Duodenal mucosa (tissue), 2 donors: ENCODE measurements around the gene SP2.

Experiments used
- H3K27ac ChIP-seq: one replicate; pipeline ENCODE4 v1.7.0; 2013; ENCODE audit warnings: low read depth, low read length
- H3K27me3 ChIP-seq, 2 donors: one replicate each; pipeline ENCODE4 v1.7.0; 2013; ENCODE audit warnings: low read length in 2 of 2, control low read depth in 1 of 2; ENCODE audit not compliant: insufficient read depth in 2 of 2, control insufficient read depth in 1 of 2
- H3K36me3 ChIP-seq, 2 donors: one replicate each; pipeline ENCODE4 v1.7.0; 2013; ENCODE audit warnings: low read length in 2 of 2, control low read depth in 1 of 2; ENCODE audit not compliant: insufficient read depth in 2 of 2, control insufficient read depth in 1 of 2
- H3K4me1 ChIP-seq, 2 donors: one replicate each; pipeline ENCODE4 v1.7.0; 2013; ENCODE audit warnings: low read length in 2 of 2, control low read depth in 1 of 2; ENCODE audit not compliant: insufficient read depth in 2 of 2, control insufficient read depth in 1 of 2
- H3K4me3 ChIP-seq, 2 donors: one replicate each; pipeline ENCODE4 v1.7.0; 2013; ENCODE audit warnings: low read length in 2 of 2, low read depth in 1 of 2
- H3K9ac ChIP-seq, 2 donors: one replicate each; pipeline ENCODE4 v1.7.0; 2013; ENCODE audit warnings: low read length in 2 of 2, low read depth in 1 of 2
- H3K9me3 ChIP-seq, 2 donors: one replicate each; pipeline ENCODE4 v1.7.0; 2013; ENCODE audit warnings: low read length in 2 of 2, control low read depth in 1 of 2; ENCODE audit not compliant: control insufficient read depth in 1 of 2

SP2 gene

DNA sequence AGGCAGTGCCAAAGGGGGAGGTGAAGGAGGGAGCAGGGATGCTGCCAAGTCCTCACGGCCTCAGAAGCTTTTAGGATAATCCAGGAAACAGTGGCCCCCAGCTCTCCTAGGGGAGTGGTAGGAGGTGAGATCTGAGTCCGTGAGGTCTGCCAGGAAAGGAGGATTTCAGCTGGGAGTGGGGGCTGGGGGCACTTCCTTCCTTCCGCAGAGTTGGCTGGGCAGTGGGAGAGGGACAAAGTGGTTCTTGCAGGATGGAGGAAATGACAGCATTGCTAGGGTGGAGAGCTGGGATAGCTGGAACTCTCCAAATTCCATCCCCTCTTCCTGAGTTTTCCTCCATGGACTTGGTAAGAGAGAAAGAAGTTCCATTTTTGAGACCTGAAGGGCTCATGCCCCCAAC lies 40.3 kb upstream of the SP2 start:
- H3K27me3 ChIP-seq, result peaks cover 55 to 56% of the 10 kb centered on the region in 2 donors
- no peak overlapping the region for H3K9ac ChIP-seq
- H3K4me1 ChIP-seq, result peaks cover 8 to 14% of the 10 kb centered on the region in 2 donors
- no peak overlapping the region for H3K4me3 ChIP-seq
- no peaks in the 10 kb centered on the region for H3K9me3 ChIP-seq
- H3K36me3 ChIP-seq, result no peaks in the 10 kb centered on the region
- no peak overlapping the region for H3K27ac ChIP-seq

GRCh38 chr17:47856830-47857229 lies 39.2 kb upstream of the SP2 start:
- Histone ChIP-seq H3K36me3 (no peaks in the 10 kb centered on the region), H3K9ac (no peak overlapping the region), H3K27me3 (peaks cover 53 to 54% of the 10 kb centered on the region in 2 donors), H3K4me1 (peaks cover 5 to 7% of the 10 kb centered on the region in 2 donors), H3K4me3 (no peak overlapping the region), H3K27ac (no peak overlapping the region), H3K9me3 (no peaks in the 10 kb centered on the region)

DNA sequence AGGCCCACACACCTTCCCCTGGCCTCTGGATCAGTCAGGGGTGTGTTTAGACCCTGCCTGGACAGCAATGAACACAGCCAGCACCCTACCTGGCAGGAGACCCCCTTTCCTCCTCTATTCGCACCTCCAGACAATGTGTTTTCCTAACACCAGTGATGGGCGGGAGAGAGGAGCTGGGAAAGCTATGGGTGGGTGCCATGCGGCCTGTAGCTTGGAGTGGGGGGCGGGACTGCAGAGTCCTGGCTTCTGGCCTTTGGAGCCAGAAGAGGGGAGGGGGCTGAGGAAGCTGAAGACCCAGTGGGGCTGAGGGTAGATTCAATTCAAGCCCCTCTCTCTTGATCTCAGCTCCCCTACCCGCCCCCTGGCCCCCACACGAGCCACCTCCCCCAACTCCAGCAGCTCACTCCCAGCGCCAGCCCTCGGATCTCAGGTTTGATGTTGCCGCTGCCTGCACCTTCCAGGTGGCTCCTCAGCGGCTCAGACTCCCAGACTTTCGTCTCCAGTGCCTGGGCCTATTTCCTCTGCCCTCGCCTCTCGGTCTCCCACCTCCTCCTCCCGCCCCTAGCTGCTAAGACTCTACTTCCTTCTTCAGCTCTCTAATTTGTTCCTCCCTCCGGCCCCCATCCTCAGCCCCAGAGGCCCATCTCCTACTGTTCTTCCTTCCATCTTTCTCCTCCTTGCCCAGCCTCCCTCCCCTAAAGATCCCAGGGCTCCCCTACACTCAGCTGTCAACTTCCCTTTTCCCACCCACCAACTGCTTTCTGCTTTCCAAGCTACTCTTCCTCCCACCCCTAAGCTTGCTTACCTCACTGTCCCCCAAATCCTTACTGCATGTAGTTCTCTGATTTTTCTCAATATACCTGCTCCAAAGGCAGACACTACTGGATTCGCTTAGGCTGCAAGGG lies 38.2 kb upstream of the SP2 start:
- Histone ChIP-seq H3K27me3 (peaks cover 44% of the 10 kb centered on the region in 2 donors), H3K4me1 (no peaks in the 10 kb centered on the region), H3K27ac (no peak overlapping the region), H3K4me3 (no peak overlapping the region), H3K36me3 (no peaks in the 10 kb centered on the region), H3K9ac (no peak overlapping the region), H3K9me3 (no peaks in the 10 kb centered on the region)

DNA sequence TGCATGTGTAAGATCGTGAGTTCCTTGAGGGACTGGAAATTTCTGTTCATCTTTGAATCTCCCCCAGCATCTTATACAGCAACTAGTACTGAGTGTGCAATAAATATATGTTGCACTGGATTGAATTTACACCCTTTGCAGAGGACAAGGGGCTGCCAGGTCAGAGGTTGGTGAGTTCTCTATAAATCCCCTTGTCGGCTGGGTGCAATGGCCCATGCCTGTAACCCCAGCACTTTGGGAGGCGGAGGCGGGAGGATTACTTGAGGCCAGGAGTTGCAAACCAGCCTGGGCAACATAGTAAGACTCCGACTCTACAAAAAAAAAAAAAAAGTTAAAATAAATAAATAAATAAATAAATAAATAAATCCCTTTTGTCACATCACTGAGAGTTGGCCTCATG lies 35.6 kb upstream of the SP2 start:
- no peaks in the 10 kb centered on the region for H3K36me3 ChIP-seq
- peaks cover 0 to 5% of the 10 kb centered on the region in 2 donors for H3K4me1 ChIP-seq
- no peak overlapping the region for H3K4me3 ChIP-seq
- H3K27me3 ChIP-seq, result peaks cover 18 to 19% of the 10 kb centered on the region in 2 donors
- no peak overlapping the region for H3K9ac ChIP-seq
- H3K27ac ChIP-seq, result no peak overlapping the region
- no peaks in the 10 kb centered on the region for H3K9me3 ChIP-seq

DNA sequence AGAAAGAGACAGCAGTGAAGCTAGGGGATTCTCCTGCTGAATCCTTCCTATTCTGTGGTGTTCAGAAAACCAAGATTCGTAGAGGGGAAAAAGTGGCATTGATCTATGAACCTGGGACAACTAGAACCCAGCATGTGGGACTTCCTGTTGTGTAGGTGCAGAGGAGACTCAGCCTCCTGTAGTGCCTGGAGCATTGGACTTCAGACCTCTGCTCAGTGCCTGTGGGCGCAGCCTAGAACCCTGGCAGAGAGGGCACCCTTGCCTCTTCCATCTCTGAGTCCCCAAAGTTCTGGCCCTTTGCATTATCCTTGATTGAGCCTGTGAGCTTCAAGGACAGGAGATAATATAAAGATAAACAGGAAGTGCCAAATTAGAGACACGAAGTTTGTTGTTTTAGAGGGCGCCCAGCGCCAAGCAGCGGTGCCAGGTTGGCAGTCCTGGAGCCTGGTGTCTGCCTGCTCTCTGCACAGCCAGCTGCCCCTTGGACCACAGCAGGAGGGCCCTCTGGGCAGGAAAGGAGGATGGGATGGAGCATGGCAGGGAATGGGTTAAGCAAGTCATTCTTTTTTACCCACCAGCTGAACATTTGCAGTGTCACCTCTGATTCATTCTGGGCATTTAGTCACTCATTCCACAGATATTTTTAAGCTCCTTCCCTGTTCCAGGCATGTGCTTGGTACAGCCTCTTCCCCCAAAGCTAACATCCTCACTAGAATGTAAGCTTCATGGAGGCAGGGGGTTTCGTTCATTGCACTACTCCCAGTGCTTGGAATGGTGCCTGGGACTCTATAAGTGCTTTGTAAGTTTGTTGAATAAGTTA lies 33.2 kb upstream of the SP2 start:
- Histone ChIP-seq H3K36me3 (no peaks in the 10 kb centered on the region), H3K27ac (no peak overlapping the region), H3K27me3 (peaks cover 4 to 6% of the 10 kb centered on the region in 2 donors), H3K4me3 (no peak overlapping the region), H3K4me1 (peaks cover 0 to 5% of the 10 kb centered on the region in 2 donors), H3K9ac (no peak overlapping the region), H3K9me3 (no peaks in the 10 kb centered on the region)

GRCh38 chr17:47864791-47865216 lies 31.2 kb upstream of the SP2 start:
- H3K36me3 ChIP-seq, result no peaks in the 10 kb centered on the region
- no peaks in the 10 kb centered on the region for H3K9me3 ChIP-seq
- H3K27ac ChIP-seq, result no peak overlapping the region
- H3K9ac ChIP-seq, result no peak overlapping the region
- H3K4me3 ChIP-seq, result no peak overlapping the region
- H3K27me3 ChIP-seq, result peaks cover 7 to 13% of the 10 kb centered on the region in 2 donors
- H3K4me1 ChIP-seq, result peaks cover 0 to 5% of the 10 kb centered on the region in 2 donors

- Histone ChIP-seq H3K9me3 (no peaks in the 10 kb centered on the region), H3K27me3 (peaks cover 19 to 26% of the 10 kb centered on the region in 2 donors), H3K9ac (no peak overlapping the region), H3K36me3 (no peaks in the 10 kb centered on the region), H3K4me1 (peaks cover 0 to 5% of the 10 kb centered on the region in 2 donors), H3K4me3 (no peak overlapping the region), H3K27ac (no peak overlapping the region)
These were observed 29.1 kb upstream of the SP2 start for GRCh38 chr17:47866941-47867340.

DNA sequence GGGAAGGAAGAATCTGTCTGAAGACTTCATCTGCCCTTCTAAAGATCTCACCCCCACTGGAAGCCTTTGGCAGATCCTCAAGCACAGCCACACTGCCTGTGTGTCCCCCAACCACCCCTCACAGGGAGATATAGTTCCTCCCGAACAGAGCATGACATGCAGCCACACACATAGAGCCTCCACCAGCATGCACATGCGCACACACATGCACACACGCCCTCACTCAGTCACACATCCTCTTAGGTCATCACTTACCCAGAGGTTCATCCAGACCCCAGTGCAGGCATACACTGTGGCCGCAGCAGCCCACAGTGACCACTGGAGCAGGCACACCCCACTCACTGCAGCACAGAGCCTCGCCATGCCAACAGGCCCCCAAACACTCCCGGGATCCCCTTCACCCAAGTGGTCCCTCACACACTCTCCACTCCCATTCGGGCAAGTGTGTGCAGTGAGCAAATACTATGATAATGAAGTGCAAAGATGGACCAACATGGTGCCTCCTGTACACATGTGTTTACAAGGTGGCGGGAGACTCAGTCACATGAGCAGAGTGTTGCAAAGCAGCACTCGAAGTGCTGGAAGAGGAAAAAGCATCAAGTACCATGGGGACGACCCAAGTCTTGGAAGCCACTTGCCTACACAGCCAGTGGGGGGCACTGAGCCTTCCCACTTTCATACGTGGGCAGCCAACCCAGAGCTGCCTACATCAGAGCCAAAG lies 28.1 kb upstream of the SP2 start:
- no peak overlapping the region for H3K9ac ChIP-seq
- no peaks in the 10 kb centered on the region for H3K36me3 ChIP-seq
- H3K4me3 ChIP-seq, result no peak overlapping the region
- peaks cover 23 to 30% of the 10 kb centered on the region in 2 donors for H3K27me3 ChIP-seq
- H3K9me3 ChIP-seq, result no peaks in the 10 kb centered on the region
- peaks cover 0 to 5% of the 10 kb centered on the region in 2 donors for H3K4me1 ChIP-seq
- no peak overlapping the region for H3K27ac ChIP-seq

DNA sequence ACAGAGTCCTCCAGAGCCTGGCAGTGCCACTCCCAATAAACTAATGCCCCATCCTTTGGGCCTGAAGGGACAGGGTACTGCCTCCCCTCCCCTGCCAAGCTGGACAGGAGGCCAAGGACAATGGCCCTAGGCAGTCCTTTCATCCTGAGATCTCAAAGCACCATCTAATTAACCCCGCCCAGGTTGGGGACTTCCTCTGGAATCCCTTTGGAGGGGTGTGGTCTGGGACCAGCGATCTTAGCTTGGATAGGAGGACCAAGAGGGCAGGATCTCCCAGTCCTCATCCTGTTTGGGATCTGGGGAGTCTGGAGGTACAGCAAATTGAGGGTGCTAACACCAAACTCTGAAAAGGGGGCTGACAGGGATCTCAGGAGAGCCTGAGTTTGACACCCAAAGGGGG lies 26.9 kb upstream of the SP2 start:
- H3K4me1 ChIP-seq, result peaks cover 0 to 5% of the 10 kb centered on the region in 2 donors
- H3K9me3 ChIP-seq, result no peaks in the 10 kb centered on the region
- no peak overlapping the region for H3K27ac ChIP-seq
- no peak overlapping the region for H3K9ac ChIP-seq
- H3K36me3 ChIP-seq, result no peaks in the 10 kb centered on the region
- H3K27me3 ChIP-seq, result peaks cover 23 to 38% of the 10 kb centered on the region in 2 donors
- H3K4me3 ChIP-seq, result no peak overlapping the region
